ENCODE measurements around the gene CLEC4F.

GRCh38 chr2:70806013-70806412 lies 14.4 kb downstream of the CLEC4F start:
- TF ChIP-seq POLR2AphosphoS5 (IDR thresholded peaks at IDR 0.05; ENCODE audit: low read depth, low read length) = no peak
- TF ChIP-seq POLR2A (IDR thresholded peaks at IDR 0.05; ENCODE audit: low read depth, low read length) = no peak
- no peak for TF ChIP-seq TAF1 (IDR thresholded peaks at IDR 0.05; ENCODE audit: borderline replicate concordance, low read depth, low read length)

Measured in GM12892 (cell line).